DMS53 treated with DMSO at 0.1 percent for 48 hours (cell line): ENCODE data around the gene OR52E2.
"Not testable (repeated sequence)": the region's sequence is repeated elsewhere in the genome, so short reads cannot be mapped to it uniquely, and the experiment has no call there.

Experiments
- DNase-seq: peaks from one replicate; lab custom pipeline; 2025; ENCODE audit not compliant: unreplicated experiment; lab: John Stamatoyannopoulos, UW

Gene OR52E2

DNA sequence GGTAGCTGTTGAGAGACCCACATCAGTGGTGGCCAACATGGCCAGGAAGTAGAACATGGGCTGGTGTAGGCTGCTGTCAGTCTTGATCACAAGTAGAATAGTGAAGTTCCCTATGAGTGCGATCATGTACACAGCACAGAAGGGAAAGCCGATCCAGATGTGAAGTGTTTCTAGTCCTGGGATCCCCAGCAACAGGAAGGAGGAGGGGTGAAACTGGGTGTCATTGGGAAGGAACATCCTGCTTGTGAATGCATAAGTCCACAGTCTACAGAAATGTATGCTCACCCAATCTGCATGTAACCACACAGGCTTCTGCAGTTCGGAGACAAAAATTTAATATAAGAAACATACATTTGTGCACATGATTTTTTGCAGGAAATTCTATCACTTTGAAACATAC, at the start of gene OR52E2:
Gene OR52E2, minus strand, starts transcription at position 237 of the 400 bp plus-strand sequence. Its CDS starts 0 bp downstream, at position 237.
- DNase-seq, result no peak

DNA sequence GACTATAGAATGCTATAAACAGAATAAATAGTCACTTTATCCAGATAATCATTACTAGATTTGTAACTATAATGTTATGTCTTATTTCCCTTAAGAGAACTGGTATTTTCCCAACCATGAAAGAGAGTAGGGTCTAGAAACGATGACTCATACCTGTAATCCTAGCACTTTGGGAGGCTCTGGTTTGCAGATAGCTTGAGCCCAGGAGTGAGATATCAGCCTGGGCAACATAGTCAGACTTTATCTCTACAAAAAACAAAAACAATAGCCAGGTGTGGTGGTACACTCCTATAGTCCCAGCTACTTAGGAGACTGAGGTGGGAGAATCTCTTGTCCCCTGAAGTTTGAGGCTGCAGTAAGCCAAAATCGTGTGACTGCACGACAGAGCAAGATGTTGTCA, 47.9 kb upstream of the OR52E2 start:
- DNase-seq, result peak; percentile 30

DNA sequence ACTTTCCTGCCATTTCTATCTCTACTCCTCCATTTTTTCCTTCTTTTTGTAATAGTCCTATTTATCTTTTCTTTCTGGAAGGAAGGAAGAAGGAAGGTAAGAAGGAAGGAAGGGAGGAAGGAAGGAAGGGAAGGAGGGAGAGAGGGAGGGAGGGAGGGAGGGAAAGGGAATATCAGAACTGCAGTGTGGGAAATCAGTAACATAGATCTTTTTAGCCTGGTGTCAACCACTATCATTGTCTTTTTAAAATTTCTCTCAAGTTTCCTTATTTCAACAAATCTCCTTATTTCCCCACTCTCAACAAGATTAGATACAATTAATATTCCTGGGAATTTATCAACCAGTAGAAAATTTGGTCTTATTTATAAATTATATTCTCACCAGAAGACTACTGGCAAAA, 43.6 kb upstream of the OR52E2 start:
- DNase-seq, result no peak

GRCh38 chr11:5102246-5102645, 42.8 kb upstream of the OR52E2 start:
- DNase-seq, result no peak

GRCh38 chr11:5096011-5096410, 36.6 kb upstream of the OR52E2 start:
- no peak for DNase-seq

- DNase-seq, result no peak
These were observed 33.6 kb upstream of the OR52E2 start for GRCh38 chr11:5092821-5093585.

GRCh38 chr11:5090668-5091067, 31.2 kb upstream of the OR52E2 start:
- DNase-seq, result peak; percentile 1

DNA sequence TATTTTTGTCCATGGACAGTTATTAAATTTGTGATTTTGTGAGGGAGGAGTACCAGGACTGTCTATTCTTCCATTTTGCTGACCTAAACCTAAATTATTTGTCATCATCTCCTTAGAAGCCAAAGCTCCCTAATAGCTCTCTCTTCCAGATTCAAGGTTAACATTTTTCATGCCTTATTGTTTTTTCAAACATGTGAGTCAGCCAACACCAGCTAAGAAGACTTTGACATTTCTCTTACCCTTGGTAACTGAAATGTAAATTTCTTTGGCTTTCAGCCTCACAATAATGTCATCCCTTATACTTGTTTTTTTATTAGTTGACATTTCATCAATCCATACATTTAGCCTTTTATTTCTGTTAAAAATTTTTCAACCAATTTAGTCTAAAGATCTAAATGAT, 29.1 kb upstream of the OR52E2 start:
- DNase-seq, result no peak

DNA sequence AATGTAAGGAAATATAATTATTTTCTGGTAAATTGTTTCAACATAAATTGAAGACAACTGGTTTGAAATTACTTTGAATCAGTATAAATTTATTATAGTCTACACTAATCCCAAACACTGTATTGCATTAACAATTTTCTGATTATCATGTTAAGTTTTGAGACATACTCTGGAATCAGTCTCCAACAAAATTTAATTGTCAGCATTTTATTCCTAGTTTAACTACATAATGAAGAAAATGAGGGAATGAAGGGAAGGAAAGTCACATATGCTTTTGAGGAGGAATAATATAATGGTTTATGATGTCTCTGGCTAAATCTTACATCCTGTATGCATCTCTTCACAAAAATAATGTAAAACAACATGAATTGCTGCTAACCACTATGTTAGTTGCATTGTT, 24.2 kb upstream of the OR52E2 start:
- DNase-seq, result no peak

DNA sequence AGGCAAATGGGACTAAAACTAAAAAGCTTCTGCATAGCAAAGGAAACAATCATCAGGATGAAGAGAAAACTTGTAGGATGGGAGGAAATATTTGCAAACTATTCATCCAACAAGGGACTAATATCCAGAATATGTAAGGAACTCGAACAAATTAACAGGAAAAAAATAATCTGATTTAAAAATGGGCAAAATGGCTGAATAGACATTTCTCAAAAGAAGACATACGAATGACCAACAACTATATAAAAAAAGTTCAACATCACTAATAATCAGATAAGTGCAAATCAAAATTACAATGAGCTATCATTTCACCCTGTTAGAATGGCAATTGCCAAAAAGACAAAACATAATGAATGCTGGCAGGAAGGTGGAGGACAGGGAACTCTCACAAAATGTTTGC, 22.0 kb upstream of the OR52E2 start:
- DNase-seq, result no peak

- DNase-seq, result no peak
These were observed 12.4 kb upstream of the OR52E2 start for GRCh38 chr11:5071799-5072198.

- no peak for DNase-seq
These were observed 9.8 kb upstream of the OR52E2 start, which contains the start of gene OR52E1 for GRCh38 chr11:5069272-5069671. Gene OR52E1 (plus strand): TSS chr11:5069572.

DNA sequence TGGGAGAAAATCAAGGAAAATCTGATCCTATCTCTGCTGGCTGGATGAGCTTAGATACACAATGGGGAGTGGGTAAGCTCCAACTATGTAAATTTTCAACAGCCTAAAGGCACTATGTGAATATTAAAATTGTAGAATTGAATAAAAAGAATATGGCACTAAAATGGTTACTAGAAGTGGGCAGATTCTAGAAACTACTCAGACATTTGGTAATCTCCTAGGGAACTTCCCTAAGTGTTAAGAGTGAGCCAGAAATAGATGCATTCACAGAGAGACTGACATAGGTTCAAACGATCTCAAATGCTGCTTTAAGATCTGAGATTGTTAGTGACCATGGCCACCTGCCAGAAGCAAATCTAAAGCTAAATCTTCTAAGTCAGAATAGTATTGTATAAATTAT, 5.6 kb upstream of the OR52E2 start:
- no peak for DNase-seq

DNA sequence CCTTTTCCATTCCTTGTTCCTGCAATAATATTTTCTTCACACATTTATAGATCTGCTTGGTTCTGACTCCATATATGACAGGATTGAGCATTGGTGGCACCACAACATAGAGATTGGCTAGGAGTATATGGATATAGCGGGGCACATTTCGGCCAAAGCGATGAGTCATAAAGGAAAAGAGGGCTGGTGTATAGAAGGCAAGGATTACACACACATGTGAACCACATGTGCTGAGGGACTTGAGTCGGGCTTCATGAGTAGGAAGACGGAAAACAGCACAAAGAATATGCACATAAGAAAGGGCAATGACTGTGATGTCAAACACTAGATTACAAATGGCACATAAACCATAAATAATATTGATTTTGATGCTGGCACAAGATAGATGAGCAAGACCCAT, 748 bp downstream of the OR52E2 start:
- not testable (repeated sequence) for DNase-seq

- DNase-seq, result no peak
These were observed 12.6 kb downstream of the OR52E2 start for GRCh38 chr11:5046754-5047330.

GRCh38 chr11:5046226-5046625, 13.2 kb downstream of the OR52E2 start, which contains the start of gene OR52J3:
Gene OR52J3 (plus strand): TSS chr11:5046526. CDS start chr11:5046526, 0 bp downstream.
- DNase-seq, result no peak

DNA sequence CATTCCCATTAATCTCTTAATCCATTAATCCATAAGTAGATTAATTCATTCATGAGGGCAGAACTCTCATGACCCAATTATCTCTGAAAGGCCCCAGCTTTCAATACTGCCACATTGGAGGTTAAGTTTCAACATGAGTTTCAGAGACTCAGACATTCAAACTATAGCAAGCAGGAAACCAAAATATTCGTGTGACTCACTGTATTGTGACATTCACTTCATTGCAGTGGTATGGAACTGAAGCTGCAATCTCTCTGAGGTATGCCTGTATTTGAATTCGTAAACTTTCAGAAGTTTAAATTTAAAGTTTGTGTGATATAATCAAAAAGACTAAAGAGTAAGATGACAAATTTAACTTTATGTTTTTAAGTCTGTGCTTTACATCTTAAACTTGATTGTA, 16.0 kb downstream of the OR52E2 start:
- no peak for DNase-seq

DNA sequence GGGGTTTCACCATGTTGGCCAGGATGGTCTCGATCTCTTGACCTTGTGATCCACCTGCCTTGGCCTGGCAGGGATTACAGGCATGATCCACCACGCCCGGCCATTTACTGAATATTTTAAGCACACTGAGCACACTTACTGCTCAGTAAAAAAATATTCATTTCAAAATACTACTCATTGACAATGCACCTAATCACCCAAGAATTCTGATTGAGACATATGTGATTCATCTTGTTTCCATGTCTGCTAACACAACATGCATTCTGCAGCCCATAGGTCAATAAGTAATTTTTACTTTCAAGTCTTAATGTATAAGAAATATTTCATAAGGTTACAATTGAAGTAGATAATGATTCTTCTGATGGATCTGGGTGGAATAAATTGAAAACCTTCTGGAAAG, 17.3 kb downstream of the OR52E2 start:
- DNase-seq, result no peak

DNA sequence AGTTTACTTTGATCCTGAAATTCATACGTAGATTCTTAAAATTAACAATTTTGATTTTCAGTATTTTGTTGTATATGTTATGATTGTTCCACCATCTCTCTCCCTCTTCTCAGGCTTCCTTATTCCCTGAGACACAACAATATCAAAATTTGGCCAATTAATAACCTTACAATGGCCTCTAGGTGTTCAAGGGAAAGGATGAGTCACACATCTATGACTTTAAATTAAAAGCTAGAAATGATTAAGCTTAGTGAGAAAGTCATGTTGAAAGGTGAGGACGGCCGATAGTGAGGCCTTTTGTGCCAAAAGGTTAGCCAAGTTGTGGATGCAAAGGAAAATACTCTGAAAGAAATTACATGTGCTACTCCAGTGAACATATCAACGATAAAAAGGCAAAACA, 18.6 kb downstream of the OR52E2 start:
- DNase-seq, result no peak

DNA sequence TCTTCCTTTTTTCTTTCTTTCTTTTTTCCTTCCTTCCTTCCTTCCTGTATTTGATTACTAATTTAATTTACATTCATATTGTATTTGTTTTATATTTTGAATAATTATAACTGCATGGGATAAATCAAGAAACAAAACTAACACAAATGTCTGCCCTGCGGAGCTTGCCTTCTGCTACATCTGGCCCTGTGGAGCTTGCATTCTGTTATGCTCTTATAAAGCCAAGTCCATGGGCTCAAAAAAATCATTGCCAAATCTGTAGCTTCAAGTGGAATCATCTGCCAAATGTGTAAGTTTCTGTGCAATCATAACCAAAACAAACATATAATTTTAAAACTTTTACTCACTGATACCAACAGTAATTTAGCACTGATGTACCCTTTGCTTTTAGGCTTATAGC, 21.1 kb downstream of the OR52E2 start:
- no peak for DNase-seq

- no peak for DNase-seq
These were observed 21.5 kb downstream of the OR52E2 start for GRCh38 chr11:5037926-5038325.

GRCh38 chr11:5036669-5037068, 22.8 kb downstream of the OR52E2 start:
- DNase-seq, result no peak

GRCh38 chr11:5021996-5022395, 37.4 kb downstream of the OR52E2 start:
- DNase-seq, result no peak
